Measurements from ENCODE around the gene MRGPRD. TPM values are rescaled to one million over a fixed set of nuclear protein-coding genes. Genes with fewer than 3 reads are reported as not detected.

Gene MRGPRD
- total and polyA plus RNA-seq, 2 of the 8 experiments (the other 6 are each of a cell fraction or from before 2014, with no cell fraction given): not detected

DNA sequence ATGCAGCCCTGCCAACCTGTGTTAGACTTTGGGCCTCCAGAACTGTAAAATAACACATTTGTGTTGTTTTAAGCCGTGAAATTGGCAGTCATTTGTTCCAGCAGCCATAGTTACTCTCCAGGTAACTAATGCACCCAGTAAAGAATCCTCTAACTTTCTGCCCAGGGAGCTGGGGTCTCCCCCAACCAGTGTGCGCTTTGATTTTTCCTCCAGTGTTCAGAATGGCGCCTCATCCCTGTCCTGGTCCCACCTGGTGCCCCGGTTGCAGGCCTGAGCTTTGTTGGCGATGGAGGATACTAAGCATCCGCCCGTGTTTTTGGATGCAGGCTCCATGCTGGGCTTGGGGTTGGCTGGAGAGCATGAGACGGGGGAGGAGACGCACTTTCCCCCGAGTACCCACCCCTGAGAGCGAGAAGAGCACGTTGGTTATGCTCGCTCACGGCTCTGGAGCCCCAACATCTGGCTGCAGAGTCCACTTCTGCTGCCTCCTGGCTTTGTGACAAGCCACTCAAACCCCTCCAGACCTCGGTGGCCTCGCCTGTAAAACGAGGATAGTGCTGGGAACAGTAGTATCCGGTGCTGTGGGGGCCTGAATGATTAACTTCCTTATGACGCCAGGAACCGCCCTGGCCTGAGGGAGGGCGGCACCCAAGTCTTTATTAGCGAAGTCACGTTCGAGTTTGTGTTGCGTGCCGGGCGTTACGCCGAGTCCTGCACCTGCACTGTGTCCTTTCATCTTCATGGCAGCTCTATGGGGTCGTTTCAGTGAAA is 25.8 kb downstream of the MRGPRD start:
- H2BK5ac ChIP-seq (ENCODE audit: low read depth, low read length): 0 out of 2 replicates have a peak overlapping the region, but pooled peaks have one; percentile 21
- POLR2A ChIA-PET (ENCODE audit: partially characterized antibody): interaction anchor here (1.0 kb wide), 1 partner anchor 18 kb away, joined by 3 read pairs; no protein-coding TSS in a partner anchor
- H2AK5ac ChIP-seq (ENCODE audit: low read depth, low read length): no peak overlapping the region
- no peaks in the 10 kb centered on the region for H3K79me2 ChIP-seq (ENCODE audit: control insufficient read depth in 1 of 2, insufficient read depth in 2 of 2, low read length in 2 of 2)
- H3K9ac ChIP-seq (replicated peaks in 1 of 4; ENCODE audit: extremely low read depth in 1 of 4, low read depth in 3 of 4, low read length in 3 of 4): no peak overlapping the region
- no peaks in the 10 kb centered on the region for H3K27me3 ChIP-seq (replicated peaks in 1 of 4; ENCODE audit: control insufficient read depth in 3 of 4, extremely low read depth in 1 of 4, insufficient read depth in 3 of 4, low read length in 3 of 4)
- FAIRE-seq (no peak), DNase-seq (ENCODE audit: low read depth in 1 of 2, low spot score in 2 of 2) (no peak)
- no peak overlapping the region for H3K18ac ChIP-seq (ENCODE audit: extremely low read depth, low read length)
- H3K14ac ChIP-seq (ENCODE audit: insufficient read length): no peak overlapping the region
- no peaks in the 10 kb centered on the region for H3K23me2 ChIP-seq (ENCODE audit: low read depth, low read length)
- no peak overlapping the region for H2BK120ac ChIP-seq (replicated peaks; ENCODE audit: low read depth, low read length)
- CTCF ChIA-PET (ENCODE audit: partially characterized antibody): interaction anchor here (0.6 to 2.6 kb wide), 14 partner anchors 9 to 757 kb away, joined by 3 to 9 read pairs (median 4); no protein-coding TSS in a partner anchor
- peak overlapping the region; percentile 31; the same call in 1 of the 2 replicates for H4K8ac ChIP-seq (ENCODE audit: extremely low read depth, insufficient read depth, low read length)
- H3K9me3 ChIP-seq (ENCODE audit: insufficient read depth in 2 of 2, low read depth in 1 of 2, low read length in 1 of 2): no peaks in the 10 kb centered on the region
- no peaks in the 10 kb centered on the region for H4K20me1 ChIP-seq (replicated peaks in 1 of 2; ENCODE audit: control insufficient read depth in 1 of 2, insufficient read depth in 2 of 2, low read length in 2 of 2)
- no peak overlapping the region for H4K91ac ChIP-seq (replicated peaks; ENCODE audit: insufficient read length, low read length)
- H2AFZ ChIP-seq (ENCODE audit: low read length): 0 out of 2 replicates have a peak overlapping the region, but pooled peaks have one; percentile 16
- no peak overlapping the region for H3K4me2 ChIP-seq (ENCODE audit: insufficient read depth in 1 of 2, low read depth in 2 of 2, low read length in 2 of 2)
- H2BK15ac ChIP-seq (ENCODE audit: low read length): no peak overlapping the region
- no peaks in the 10 kb centered on the region for H3K36me3 ChIP-seq (ENCODE audit: control insufficient read depth in 2 of 4, insufficient read depth in 4 of 4, low read length in 3 of 4)
- no peak overlapping the region for H3K23ac ChIP-seq (ENCODE audit: insufficient read length)
- H2BK12ac ChIP-seq (ENCODE audit: low read depth, low read length): 0 out of 2 replicates have a peak overlapping the region, but pooled peaks have one; percentile 42
- no peak overlapping the region for H3K4ac ChIP-seq (replicated peaks; ENCODE audit: insufficient read length, low read depth, low read length)
- H3K79me1 ChIP-seq (ENCODE audit: low read depth, low read length): no peaks in the 10 kb centered on the region
- H3K4me3 ChIP-seq (ENCODE audit: extremely low read depth in 1 of 4, insufficient read depth in 2 of 4, low read depth in 3 of 4, low read length in 4 of 4): no peak overlapping the region
- 79% methylated on average over 30 of the region's 30 CpGs; no CpG with 5 or more reads in 1 of the 2 experiments for WGBS, 2 experiments (ENCODE audit: extremely low coverage in 1 of 2, insufficient coverage in 1 of 2, insufficient read length in 1 of 2, insufficient replicate concordance in 2 of 2, low coverage in 1 of 2, low lambda C conversion rate in 2 of 2, missing lambda C conversion rate in 1 of 2)
- H2BK20ac ChIP-seq (ENCODE audit: low read length): no peak overlapping the region
- peaks cover 0 to 15% (median 6%) of the 10 kb centered on the region in 4 experiments; a peak in 5 of 7 replicates for H3K4me1 ChIP-seq (replicated peaks in 1 of 4; ENCODE audit: control insufficient read depth in 3 of 4, insufficient read depth in 4 of 4, low read length in 3 of 4)
- H4K5ac ChIP-seq (ENCODE audit: insufficient read length, low read depth, low read length): no peak overlapping the region
- no peak overlapping the region for H3K56ac ChIP-seq (replicated peaks; ENCODE audit: insufficient read length, low read depth, low read length)
- H3K27ac ChIP-seq (ENCODE audit: low read depth, low read length): no peak overlapping the region
- TF ChIP-seq SP4 (IDR thresholded peaks at IDR 0.05; ENCODE audit: low read length) (no peak), NANOG (IDR thresholded peaks at IDR 0.05; ENCODE audit: insufficient read depth, low read depth, low read length, poor library complexity, severe bottlenecking) (no peak), HDAC6 (IDR thresholded peaks at IDR 0.05; ENCODE audit: low read depth, low read length) (no peak), SP2 (IDR thresholded peaks at IDR 0.05; ENCODE audit: low read length) (no peak), RNF2 (IDR thresholded peaks at IDR 0.05; ENCODE audit: borderline replicate concordance, low read depth, low read length, missing control alignments, poor library complexity, severe bottlenecking) (no peak), EZH2 (IDR thresholded peaks at IDR 0.05; ENCODE audit: low read depth, low read length, severe bottlenecking) (no peak), SP1 (IDR thresholded peaks at IDR 0.05; ENCODE audit: low read depth, low read length) (no peak), TAF7 (optimal IDR thresholded peaks at IDR 0.05; ENCODE audit: borderline replicate concordance, low read depth, low read length) (no peak), EP300 (IDR thresholded peaks at IDR 0.05; ENCODE audit: borderline replicate concordance in 1 of 2, low read depth in 2 of 2, low read length in 2 of 2) (no peak), CBX5 (IDR thresholded peaks at IDR 0.05; ENCODE audit: low read depth, low read length) (no peak), SAP30 (IDR thresholded peaks at IDR 0.05; ENCODE audit: insufficient read depth, insufficient replicate concordance, low read length) (no peak)

Data from H1 (cell line).